ENCODE data around the gene WDFY4. TPM values are rescaled to one million over a fixed set of nuclear protein-coding genes. Genes with fewer than 3 reads are reported as not detected.

WDFY4 gene
- total RNA-seq, 1 experiment from 2014 or later = 0.23 TPM

GRCh38 chr10:48731654-48732053 lies 47.0 kb downstream of the WDFY4 start:
- ChIA-PET CTCF (no interaction called here), POLR2A (no interaction called here)
- Histone ChIP-seq H3K4me3 (ENCODE audit: low read depth in 2 of 2, low read length in 2 of 2) (no peak overlapping the region), H3K9me3 (ENCODE audit: control insufficient read depth, insufficient read depth, low read depth, low read length) (no peaks in the 10 kb centered on the region), H3K36me3 (ENCODE audit: control insufficient read depth, insufficient read depth, low read length) (no peaks in the 10 kb centered on the region), H3K27me3 (ENCODE audit: control insufficient read depth, insufficient read depth, low read length) (peaks cover 10% of the 10 kb centered on the region), H3K4me1 (ENCODE audit: control insufficient read depth, insufficient read depth, low read length) (no peaks in the 10 kb centered on the region), H3K27ac (ENCODE audit: low read length) (no peak overlapping the region)
- in situ Hi-C loops (cut with HindIII; ENCODE audit: low pct_unique_long_range_greater_than_20kb, low sequenced_read_pairs) = no loop called here
- TF ChIP-seq POLR2AphosphoS5 (IDR thresholded peaks at IDR 0.05; ENCODE audit: low read depth, low read length) (no peak), TCF7L2 (IDR thresholded peaks at IDR 0.05; ENCODE audit: low read depth, low read length) (no peak), SIN3A (IDR thresholded peaks at IDR 0.05; ENCODE audit: borderline replicate concordance, insufficient read depth, low read depth, low read length) (no peak), CTCF (IDR thresholded peaks at IDR 0.05) (no peak), REST (IDR thresholded peaks at IDR 0.05; ENCODE audit: insufficient read depth in 1 of 2, low read depth in 2 of 2, low read length in 1 of 2) (no peak)
- no peak for ATAC-seq
- BruUV-seq (replicated peaks) = no TSS peak
- no peak for DNase-seq (ENCODE audit: low read depth, low spot score)
- intact Hi-C loops (cut with micrococcal nuclease; ENCODE audit: unreplicated experiment) = no loop called here

GRCh38 chr10:48733329-48733728 lies 48.7 kb downstream of the WDFY4 start:
- intact Hi-C loops (cut with micrococcal nuclease; ENCODE audit: unreplicated experiment) (no loop called here), in situ Hi-C loops (cut with HindIII; ENCODE audit: low pct_unique_long_range_greater_than_20kb, low sequenced_read_pairs) (no loop called here)
- ChIA-PET POLR2A (no interaction called here), CTCF (no interaction called here)
- H3K27ac ChIP-seq (ENCODE audit: low read length) = no peak overlapping the region
- no peaks in the 10 kb centered on the region for H3K9me3 ChIP-seq (ENCODE audit: control insufficient read depth, insufficient read depth, low read depth, low read length)
- H3K36me3 ChIP-seq (ENCODE audit: control insufficient read depth, insufficient read depth, low read length) = no peaks in the 10 kb centered on the region
- no TSS peak for BruUV-seq (replicated peaks)
- DNase-seq (ENCODE audit: low read depth, low spot score) (no peak), ATAC-seq (no peak)
- no peak overlapping the region for H3K4me3 ChIP-seq (ENCODE audit: low read depth in 2 of 2, low read length in 2 of 2)
- H3K27me3 ChIP-seq (ENCODE audit: control insufficient read depth, insufficient read depth, low read length) = peaks cover 7% of the 10 kb centered on the region
- TF ChIP-seq REST (IDR thresholded peaks at IDR 0.05; ENCODE audit: insufficient read depth in 1 of 2, low read depth in 2 of 2, low read length in 1 of 2) = no peak
- H3K4me1 ChIP-seq (ENCODE audit: control insufficient read depth, insufficient read depth, low read length) = no peaks in the 10 kb centered on the region
